Inflammatory macrophage treated with lipopolysaccharide for 1 hour (primary cell): Measurements from ENCODE around the gene CEBPG.

Experiments used
- DNase-seq, 2 donors: peaks; one replicate each; pipeline ENCODE4 v3.0.0-alpha.2; 2020 to 2022

CEBPG gene

DNA sequence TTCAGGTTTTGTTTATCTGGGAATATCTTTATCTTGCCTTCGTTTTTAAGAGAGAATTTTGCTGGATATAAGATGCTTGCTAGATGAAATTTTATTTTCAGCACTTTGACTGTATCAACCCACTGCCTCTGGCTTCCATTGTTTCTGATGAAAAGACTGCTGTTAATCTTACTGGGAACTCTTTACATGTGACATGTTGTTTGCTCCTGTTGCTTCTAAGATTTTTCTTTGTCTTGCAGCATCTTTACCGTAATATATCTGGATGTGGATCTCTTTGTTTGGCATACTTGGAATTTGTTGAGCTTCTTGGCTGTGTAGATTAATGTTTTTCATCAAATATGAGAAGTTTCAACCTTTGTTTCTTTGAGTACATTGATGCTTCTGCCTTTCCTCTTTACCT lies 18.0 kb upstream of the CEBPG start:
- DNase-seq = no peak

- no peak for DNase-seq
These were observed 16.0 kb upstream of the CEBPG start for GRCh38 chr19:33357556-33357955.

GRCh38 chr19:33358408-33358807 lies 15.1 kb upstream of the CEBPG start:
- no peak for DNase-seq

GRCh38 chr19:33359581-33359980 lies 13.9 kb upstream of the CEBPG start:
- DNase-seq = no peak

GRCh38 chr19:33362508-33363228 lies 10.8 kb upstream of the CEBPG start:
- DNase-seq = no peak

- DNase-seq = no peak
These were observed 10.0 kb upstream of the CEBPG start for GRCh38 chr19:33363476-33363875.

DNA sequence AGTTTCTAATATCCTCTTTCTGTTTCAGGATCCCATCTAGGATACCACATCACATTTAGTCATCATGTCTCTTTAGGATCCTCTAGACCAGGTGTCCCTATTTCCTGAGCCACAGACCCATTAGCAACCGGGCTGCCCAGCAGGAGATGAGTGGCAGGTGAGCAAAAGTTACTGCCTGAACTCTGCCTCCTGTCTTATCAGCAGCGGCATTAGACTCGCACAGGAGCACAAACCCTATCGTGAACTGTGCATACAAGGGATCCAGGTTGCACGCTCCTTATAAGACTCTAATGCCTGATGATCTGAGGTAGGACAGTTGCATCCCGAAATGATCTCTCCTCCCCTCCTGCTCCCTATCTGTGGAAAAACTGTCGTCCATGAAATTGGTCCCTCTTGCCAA lies 7.8 kb upstream of the CEBPG start:
- DNase-seq = no peak

DNA sequence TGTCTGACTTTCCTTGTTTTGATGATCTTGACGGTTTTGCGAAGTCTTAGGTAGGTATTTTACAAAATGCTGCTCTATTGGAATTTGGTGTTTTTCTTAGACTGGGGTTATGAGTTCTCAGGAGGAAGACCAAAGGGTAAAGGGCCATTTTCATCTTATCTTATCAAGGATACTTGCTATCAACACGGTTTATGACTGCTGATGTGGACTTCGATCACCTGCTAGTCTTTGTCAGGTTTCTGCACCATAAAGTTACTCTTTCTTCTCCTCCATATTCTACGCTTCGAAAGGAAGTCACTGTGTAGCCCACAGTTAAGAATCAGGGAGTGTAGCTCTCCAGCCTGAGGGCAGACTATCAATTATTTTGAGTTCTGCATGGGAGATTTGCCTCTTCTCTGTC lies 7.4 kb upstream of the CEBPG start:
- no peak for DNase-seq

DNA sequence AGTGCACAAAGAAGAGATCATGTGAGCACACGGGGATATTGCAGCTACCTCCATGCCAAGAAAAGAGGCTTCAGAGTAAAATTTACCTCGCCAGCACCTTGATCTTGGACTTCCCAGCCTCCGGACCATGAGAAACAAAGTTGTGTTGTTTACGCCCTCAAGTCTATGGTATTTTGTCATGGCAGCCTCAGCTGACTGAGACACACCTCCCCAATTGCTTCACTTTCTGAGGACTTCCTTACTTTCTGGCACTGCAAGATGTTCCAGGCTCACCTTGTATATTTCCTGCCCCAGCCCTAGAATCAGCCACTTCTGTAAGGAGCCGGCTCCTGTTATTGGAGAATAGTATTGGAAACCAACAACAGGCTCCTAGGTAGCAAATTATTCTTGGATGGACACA lies 6.6 kb upstream of the CEBPG start:
- peak in 1 of 2 donors; percentile 23 for DNase-seq

GRCh38 chr19:33368074-33368864 lies 5.2 kb upstream of the CEBPG start:
- no peak for DNase-seq

DNA sequence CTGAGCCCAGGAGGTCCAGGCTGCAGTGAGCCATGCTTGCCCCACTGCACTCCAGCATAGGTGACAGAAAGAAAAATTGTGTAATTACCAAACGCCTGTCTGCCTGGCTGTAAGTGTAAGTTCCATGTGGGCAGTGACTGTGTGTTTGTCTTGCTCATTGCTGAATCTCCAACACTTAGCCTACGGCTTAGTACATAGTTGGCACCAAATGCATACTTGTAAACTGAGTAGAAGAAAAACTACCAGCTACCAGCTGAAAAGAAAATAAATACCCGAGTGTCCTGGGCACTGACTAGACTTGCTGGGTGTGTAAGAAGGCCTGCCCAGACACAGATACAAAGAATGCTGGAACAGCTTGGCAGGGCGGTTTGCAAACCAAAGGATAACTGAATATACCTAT lies 2.7 kb upstream of the CEBPG start:
- no peak for DNase-seq

DNA sequence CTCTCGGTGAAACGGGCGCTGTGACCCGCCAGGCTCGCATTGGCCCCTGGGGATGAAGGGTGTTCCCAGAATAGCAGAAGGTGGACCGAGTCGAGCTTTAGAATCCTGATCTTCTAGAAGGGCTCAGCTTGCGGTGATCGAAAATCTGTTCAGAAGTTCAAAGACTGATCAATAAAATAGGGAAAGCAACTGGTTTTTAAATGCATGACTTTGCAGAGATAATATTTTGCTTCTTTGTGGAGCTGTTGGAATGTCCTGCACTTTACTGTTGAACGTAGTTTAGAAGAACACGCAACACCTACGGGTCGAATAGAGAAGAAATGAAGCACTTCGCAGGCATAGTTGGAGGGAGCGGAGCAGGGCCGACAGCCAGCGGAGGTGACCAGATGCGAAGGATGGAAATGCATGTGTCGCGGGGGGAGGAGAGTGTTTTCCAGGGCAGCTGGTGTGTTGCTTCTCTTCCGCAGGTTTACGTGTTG lies 766 bp downstream of the CEBPG start:
- peak in 1 of 2 donors; percentile 13 for DNase-seq

DNA sequence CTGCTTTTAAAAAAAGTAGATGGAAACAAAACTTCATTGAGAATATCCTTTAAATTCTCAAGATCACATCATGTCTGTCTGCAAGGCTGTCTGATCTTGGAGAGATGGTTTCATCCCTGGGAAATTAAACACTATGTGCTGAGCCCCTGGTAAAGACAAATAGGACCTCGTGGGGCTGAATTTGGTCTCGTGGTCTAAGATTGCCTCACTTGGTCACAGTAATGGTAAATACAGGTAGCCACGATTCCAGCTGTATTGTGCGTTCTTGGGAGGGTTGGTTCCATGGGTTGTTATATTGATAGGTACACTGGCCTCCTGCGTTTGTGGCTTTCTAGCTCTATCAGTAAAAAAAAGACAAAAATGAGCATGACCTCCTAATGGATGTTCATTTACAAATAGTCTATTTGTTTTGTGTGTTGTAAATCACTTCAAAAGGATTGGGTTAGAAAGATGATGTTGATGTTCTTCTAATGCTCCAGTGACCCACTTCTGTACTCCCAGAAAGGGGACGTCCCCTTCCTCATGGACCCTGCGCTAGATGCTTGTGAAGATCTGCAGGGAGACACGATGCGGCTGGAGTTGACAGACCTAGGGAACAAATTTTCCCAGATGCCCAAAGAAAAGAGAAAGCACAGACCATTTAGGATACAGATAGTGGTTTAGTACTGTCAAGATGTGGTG lies 1.8 kb downstream of the CEBPG start:
- no peak for DNase-seq

DNA sequence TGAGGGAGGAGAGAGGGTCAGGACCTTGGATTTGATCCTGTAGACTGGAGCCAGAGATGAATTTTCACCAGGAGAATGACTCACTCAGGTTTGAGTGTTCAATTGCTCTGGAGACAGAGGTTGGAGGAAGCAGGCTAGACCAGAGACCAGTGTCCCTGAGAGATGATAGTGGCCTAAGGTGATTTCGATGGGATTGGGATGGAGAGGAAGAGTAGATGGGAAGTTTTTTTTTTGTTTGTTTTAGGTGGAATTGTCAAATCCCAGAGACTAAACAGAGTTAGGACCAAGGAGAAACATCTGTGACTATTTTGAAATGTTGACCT lies 2.3 kb downstream of the CEBPG start:
- no peak for DNase-seq

DNA sequence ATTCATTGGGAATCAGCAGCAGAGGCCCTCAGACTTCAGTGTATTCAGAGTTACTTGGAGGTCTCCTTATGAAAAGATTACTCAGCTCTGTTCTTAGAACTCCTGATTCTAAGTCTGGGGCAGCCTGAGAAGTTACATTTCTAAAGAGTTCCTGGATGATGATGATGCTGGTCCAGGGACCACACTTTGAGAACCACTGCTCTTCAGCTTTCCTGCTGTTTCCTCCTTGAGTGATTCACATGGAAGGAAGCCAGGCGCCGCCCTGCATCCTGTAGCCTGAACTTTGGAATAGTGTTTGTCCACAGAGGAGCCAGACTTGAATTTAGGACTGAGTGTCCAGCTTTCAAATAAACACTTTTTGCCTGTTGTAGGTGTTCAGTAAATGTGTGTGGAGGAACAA lies 2.9 kb downstream of the CEBPG start:
- no peak for DNase-seq

GRCh38 chr19:33376941-33377557 lies 3.5 kb downstream of the CEBPG start:
- DNase-seq = no peak

DNA sequence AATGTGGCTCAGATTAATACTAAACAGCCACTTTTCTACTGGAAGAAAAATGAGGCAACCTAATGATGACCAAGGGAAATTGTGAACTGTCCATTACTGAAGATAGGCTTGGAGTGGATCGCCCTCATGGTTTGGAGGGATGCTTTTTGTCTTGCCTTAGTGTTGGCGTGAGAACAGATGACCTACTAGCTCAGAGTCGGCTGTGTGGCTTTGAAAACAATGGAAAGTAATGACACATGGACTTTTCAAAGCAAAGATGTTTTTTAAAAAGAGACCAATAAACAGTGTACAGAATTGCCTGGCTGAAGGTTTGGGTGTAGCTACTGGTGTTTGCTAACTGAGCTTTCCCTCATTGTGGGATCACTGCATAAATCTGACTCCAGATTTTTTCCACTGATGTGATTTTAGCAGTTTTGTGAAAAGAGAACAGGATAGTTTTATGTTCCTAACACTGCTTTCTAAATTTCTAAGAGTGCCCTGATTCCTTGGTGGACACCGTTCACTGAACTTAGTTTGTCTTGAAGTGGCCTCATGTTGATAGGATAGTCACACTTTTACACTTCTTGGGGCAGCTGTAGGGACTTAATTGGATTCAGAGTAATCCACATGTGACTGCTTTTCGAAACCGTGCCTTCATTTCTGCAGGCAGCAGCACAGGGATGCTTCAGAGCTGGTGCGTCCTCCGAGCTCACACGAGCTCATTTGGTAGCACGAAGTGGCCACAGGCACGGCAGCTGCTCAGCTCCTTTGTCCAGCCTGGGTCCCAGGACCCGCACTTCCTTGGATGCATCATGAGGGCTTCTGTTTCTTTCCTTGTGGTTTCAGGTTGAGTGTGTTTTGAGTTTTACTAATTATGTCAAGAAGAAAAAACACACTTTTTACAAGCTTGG lies 4.3 kb downstream of the CEBPG start:
- DNase-seq = no peak

- no peak for DNase-seq
These were observed 5.8 kb downstream of the CEBPG start for GRCh38 chr19:33379151-33379829.

- DNase-seq = no peak
These were observed 7.6 kb downstream of the CEBPG start for GRCh38 chr19:33381101-33381500.

DNA sequence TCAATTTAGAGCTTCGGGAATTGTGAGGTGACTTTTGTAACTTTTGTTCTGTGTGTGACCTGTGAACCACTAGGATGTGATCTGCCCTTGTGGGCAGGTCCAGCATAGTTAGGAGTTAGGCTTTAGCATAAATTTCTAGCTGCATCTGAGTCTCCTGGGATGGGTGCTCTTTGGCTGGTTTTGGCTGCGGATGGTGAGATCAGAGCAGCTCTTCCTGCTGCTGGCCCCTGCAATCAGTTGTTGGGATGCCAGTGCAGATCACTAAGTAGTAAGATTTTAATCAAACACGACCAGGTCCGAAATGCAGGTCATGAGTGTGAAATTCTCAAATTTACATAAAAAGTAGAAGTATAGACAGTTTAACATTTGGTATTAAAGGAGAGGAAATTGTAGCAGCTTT lies 8.5 kb downstream of the CEBPG start:
- DNase-seq = no peak

DNA sequence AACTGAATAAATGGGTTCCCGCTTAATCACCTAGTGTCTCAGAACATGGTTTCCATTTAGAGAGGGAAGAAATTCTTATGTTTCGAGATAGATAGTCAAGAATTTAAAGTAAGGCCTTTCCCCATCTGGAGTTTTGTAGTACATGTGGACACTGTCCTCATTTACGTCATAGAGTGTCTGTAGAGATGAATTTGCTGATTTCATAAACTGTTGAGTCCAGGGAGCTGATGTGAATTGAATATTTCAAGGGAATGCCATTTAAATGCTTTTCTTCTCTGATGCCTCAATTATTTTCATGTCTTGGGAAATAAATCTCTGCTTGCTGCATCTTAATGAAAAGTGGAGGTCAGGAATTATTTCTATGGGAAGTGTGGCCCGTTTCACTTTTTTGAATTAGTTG lies 9.5 kb downstream of the CEBPG start:
- no peak for DNase-seq
